NCI-H510A (cell line): Measurements from ENCODE around the gene PRRX1.

ENCODE experiments used
- DNase-seq: peaks from one replicate; lab custom pipeline; 2025; lab: John Stamatoyannopoulos, UW

Gene PRRX1

DNA sequence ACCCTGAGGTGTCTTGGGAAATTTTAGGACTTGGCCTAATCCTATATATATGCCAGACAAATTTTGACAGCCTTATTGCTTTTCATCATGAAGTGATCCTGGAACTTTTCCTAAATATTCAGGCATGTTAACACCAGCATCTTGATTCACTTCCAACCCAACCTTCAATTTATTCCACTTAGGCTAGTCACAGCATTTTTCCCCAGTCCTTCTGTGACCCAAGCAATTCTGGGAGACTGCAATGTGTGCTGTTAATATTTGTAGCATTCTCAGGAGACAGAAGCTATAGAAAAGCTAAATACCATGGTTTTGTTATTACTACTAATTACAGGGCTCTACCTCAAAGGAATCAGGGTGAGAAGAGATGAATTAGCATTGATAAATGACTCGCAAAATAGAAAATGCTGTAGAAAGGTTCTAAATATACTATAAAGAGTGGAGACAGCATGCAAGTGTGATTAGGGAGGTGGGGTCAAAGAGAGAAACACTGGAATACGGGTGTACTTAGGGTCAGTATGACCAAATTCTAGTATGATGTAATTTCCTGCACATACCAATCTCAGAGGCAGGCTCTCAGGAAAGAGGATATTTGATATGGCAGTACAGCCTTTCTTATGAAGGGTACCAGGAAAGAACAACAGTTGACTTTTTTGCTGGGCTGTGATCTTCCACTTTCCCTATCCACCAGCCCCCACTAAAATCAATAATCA, 29.1 kb downstream of the PRRX1 start:
- no peak for DNase-seq

- DNase-seq: no peak
These were observed 30.4 kb downstream of the PRRX1 start for GRCh38 chr1:170694172-170694926.

GRCh38 chr1:170695955-170696590, 32.1 kb downstream of the PRRX1 start:
- DNase-seq: no peak

- DNase-seq: no peak
These were observed 32.8 kb downstream of the PRRX1 start for GRCh38 chr1:170696591-170697290.

DNA sequence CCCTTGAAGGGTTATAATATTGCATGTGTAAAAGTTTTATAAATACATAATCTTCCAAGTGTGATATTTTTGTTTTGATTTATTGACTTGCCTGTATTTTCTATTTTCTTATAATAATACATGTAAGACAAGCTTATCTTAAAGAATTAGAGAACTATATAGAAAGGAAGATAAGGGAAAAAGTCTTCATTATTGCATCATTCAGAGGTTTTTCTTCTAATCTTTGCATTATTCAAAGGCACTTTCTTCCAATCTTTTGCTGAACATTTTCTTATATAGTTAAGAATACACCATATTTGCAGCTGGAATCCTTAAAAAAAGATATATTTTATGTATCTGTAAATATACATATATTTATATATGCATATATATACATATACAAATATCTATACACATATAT, 33.4 kb downstream of the PRRX1 start:
- no peak for DNase-seq

- DNase-seq: no peak
These were observed 34.7 kb downstream of the PRRX1 start for GRCh38 chr1:170698301-170699275.

GRCh38 chr1:170699696-170700095, 35.8 kb downstream of the PRRX1 start:
- no peak for DNase-seq

GRCh38 chr1:170700842-170701615, 37.1 kb downstream of the PRRX1 start:
- no peak for DNase-seq

DNA sequence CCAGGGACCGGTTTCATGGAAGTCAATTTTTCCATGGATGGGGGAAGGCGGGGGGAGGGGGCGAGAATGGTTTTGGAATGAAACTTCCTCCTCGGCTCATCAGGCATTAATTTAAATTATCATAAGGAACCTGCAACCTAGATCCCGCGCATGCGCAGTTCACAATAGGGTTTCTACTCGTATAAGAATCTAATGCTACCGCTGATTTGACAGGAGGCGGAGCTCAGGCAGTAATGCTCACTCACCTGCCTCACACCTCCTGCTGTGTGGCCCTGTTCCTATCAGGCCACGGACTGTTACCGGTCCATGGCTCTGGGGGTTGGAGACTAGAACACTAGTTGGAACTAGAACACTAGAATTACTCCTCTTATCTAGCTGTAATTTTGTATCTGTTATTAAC, 38.0 kb downstream of the PRRX1 start:
- DNase-seq: no peak

- DNase-seq: no peak
These were observed 39.7 kb downstream of the PRRX1 start for GRCh38 chr1:170703591-170703990.

GRCh38 chr1:170704256-170704655, 40.3 kb downstream of the PRRX1 start:
- DNase-seq: no peak

DNA sequence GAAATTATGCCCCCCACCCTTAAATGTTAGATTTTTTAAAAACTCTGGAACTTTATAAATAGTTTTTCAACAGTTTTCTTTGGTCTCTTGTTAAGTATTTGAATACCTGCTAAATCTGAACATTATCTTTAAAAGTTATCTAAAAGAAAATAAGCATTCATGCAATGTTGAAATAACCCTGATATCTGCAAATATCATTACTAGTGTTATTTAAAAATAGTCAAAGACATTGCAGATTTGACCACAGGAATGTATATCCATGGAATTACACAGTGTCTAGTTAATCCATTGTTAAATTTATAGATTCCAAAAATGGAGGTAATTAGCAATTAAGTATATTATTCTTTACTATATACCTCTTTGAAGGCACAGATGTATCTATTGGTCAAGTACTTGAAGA, 42.0 kb downstream of the PRRX1 start:
- no peak for DNase-seq

DNA sequence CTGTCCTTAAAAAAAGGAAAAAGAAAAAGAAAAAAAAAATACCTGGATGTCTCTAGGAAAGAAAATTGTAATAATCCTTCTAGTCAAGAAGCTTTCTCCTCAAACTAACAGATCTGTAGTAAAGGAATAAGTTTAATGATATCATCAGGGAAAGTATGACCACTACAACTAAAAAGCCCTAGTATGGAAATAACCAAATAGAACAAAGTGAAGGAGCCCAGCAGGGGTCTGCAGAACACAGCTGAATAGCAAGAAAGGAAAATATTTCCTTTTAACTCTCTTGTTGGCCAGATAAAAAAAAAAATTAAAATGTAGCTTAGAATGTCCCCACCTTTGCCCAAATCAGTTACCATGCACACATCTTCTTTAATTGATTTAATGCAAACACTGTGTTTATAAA, 43.2 kb downstream of the PRRX1 start:
- no peak for DNase-seq

- no peak for DNase-seq
These were observed 44.2 kb downstream of the PRRX1 start for GRCh38 chr1:170707959-170708655.

DNA sequence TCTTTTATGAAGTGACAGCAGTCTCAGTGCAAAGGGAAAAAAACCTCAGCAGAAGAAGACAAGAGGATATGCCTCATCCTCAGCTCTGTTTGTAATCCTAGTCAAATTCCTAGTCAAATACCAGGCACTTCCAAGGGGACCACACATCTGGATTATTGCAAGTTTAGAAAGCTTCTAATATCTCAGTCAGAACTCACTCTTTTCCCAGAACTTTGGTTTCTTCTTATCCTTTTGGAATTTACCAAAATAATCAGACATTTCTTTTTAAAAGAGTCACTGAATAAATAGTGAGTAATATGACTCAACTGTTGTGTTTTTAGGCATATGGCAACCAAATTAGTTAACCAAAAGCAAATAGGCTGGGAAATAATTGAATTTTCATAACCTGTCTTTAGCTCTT, 47.8 kb downstream of the PRRX1 start:
- no peak for DNase-seq

DNA sequence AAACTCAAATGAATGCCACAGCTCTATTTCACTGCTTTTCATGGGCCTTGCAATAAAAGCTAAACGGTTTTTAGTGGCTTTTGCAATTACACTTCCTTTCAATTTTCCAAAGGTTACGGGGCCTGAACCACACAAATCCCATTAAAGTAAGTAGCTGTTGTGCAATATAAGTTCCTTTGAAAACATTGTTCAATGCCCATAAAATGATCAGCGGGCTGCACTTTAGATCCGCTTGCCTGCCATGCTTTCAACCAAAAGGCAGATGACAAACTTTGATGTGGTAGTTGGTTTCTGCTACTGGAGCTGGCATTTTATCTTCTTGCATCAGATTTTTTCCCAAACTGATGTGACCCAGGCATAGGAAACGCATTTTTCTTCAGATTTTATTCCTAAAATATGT, 50.2 kb downstream of the PRRX1 start:
- no peak for DNase-seq

DNA sequence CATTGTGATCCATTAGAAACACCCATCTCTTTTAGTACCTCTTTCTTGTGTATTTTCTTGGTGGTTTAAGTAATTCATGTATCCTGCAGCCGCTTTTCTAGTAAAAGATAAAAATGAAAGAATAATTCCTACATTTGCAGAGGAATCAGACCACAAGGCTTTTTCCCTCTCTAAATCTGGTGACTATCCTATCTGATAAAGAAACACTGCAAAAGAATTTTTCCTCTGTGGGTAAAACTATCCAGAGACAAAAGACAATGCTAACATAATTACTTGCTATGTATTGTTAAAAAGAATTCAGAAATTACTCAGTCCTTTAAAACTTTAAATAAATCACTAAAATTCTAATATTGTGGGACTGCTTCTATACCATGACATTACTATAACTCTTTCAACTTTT, 51.0 kb downstream of the PRRX1 start:
- no peak for DNase-seq

GRCh38 chr1:170716835-170717429, 53.0 kb downstream of the PRRX1 start:
- no peak for DNase-seq

DNA sequence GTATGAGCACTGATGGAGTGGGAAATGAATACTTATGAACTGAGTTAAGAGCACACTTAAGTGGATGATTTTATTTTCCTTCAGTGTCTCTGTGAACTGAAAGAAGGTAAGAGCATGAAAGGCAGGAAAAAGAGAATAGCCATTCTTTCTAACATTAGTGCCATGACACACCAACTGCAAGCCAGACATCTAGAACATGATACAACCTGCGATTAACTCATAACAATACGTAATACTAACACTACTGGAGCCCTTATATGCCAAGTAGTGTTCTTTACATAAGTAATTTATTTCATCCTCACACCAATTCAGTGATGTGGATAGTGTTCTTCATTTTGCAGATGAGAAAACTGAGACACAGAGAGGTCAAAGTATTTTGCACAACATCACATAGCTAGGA, 56.7 kb downstream of the PRRX1 start:
- no peak for DNase-seq

DNA sequence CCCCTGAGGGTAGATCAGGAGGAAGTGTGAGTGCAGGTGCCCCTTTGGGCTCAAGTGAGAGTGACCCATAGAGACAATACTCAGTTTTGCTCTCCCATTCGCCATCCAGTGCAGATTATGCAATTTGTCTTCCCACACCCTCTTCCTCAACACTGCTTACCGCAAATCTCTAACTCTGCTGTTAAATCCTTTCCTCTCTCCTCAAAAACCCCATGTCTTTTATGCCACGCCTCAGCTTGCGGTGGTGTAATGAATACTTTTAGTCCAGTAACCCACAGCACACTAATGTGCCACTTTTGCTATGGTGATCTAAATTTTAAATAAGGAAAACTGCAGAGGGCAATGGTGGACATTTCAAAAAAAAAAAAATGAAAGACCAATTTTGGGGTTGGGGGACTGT, 57.7 kb downstream of the PRRX1 start:
- no peak for DNase-seq
